WTC11 (cell line): ENCODE data around the gene RNASE7. TPM values are rescaled to one million over a fixed set of nuclear protein-coding genes. Genes with fewer than 3 reads are reported as not detected.

Experiments used
- ATAC-seq: fragments of 200-7000 bp; cut with Tn5 transposase; 2 replicates; pipeline ENCODE4 v1.10.0; 2021; ENCODE audit warnings: mild to moderate bottlenecking, moderate library complexity
- CTCF ChIA-PET: fragments of 300-600 bp; sonication (Branson Sonifier 250); formaldehyde crosslinking; loops from one replicate; lab custom pipeline; 2021; ENCODE audit warnings: antibody characterized with exemption; lab: Charles Lee
- POLR2A ChIA-PET: fragments of 350-600 bp; sonication (Branson Sonifier 250); formaldehyde crosslinking; loops from one replicate; lab custom pipeline; 2021; ENCODE audit warnings: antibody characterized with exemption; lab: Charles Lee
- DNase-seq: peaks from one replicate; pipeline ENCODE4 v3.0.0; 2021; ENCODE audit warnings: low spot score
- H3K27ac Mint-ChIP-seq: 2 replicates; pipeline ENCODE4 v1.8.0; 2021; ENCODE audit warnings: mixed read lengths
- H3K27me3 Mint-ChIP-seq: 2 replicates; pipeline ENCODE4 v1.8.0; 2021; ENCODE audit warnings: low read depth, mild to moderate bottlenecking, moderate library complexity, mixed read lengths
- H3K36me3 Mint-ChIP-seq: 2 replicates; pipeline ENCODE4 v1.8.0; 2021; ENCODE audit warnings: mixed read lengths
- H3K4me1 Mint-ChIP-seq: 2 replicates; pipeline ENCODE4 v1.8.0; 2022; ENCODE audit warnings: mixed read lengths
- H3K4me3 Mint-ChIP-seq: 2 replicates; pipeline ENCODE4 v1.8.0; 2021; ENCODE audit warnings: mild to moderate bottlenecking, moderate library complexity, mixed read lengths
- H3K9me3 Mint-ChIP-seq: 2 replicates; pipeline ENCODE4 v1.8.0; 2021; ENCODE audit warnings: mixed read lengths
- ARID4B ChIP-seq: sonication (generic); formaldehyde crosslinking; IDR thresholded peaks from 2 replicates; pipeline ENCODE4 v1.8.0; 2023; ENCODE audit warnings: missing genetic modification reagents, mild to moderate bottlenecking, borderline replicate concordance
- ATF6 ChIP-seq: sonication (generic); formaldehyde crosslinking; IDR thresholded peaks from 2 replicates; pipeline ENCODE4 v1.8.1; 2023; ENCODE audit warnings: mild to moderate bottlenecking, missing genetic modification reagents
- E2F1 ChIP-seq: sonication (generic); formaldehyde crosslinking; IDR thresholded peaks from 2 replicates; pipeline ENCODE4 v1.8.0; 2022; ENCODE audit warnings: mild to moderate bottlenecking, missing genetic modification reagents
- E2F5 ChIP-seq: sonication (generic); formaldehyde crosslinking; IDR thresholded peaks from 2 replicates; pipeline ENCODE4 v1.8.1; 2022; ENCODE audit warnings: mild to moderate bottlenecking, moderate library complexity, missing genetic modification reagents
- FOXP1 ChIP-seq: sonication (generic); formaldehyde crosslinking; IDR thresholded peaks from 2 replicates; pipeline ENCODE4 v1.8.0; 2022; ENCODE audit warnings: missing genetic modification reagents, mild to moderate bottlenecking, moderate library complexity, borderline replicate concordance
- KAT7 ChIP-seq: sonication (generic); formaldehyde crosslinking; IDR thresholded peaks from 2 replicates; pipeline ENCODE4 v1.8.1; 2023; ENCODE audit warnings: missing genetic modification reagents, mild to moderate bottlenecking, borderline replicate concordance
- MLX ChIP-seq: sonication (generic); formaldehyde crosslinking; IDR thresholded peaks from 2 replicates; pipeline ENCODE4 v1.8.1; 2023; ENCODE audit warnings: mild to moderate bottlenecking, missing genetic modification reagents, moderate library complexity
- NFATC4 ChIP-seq: fragments of 250-450 bp; sonication (Bioruptor Pico); IDR thresholded peaks from 2 replicates; pipeline ENCODE4 v1.9.0; 2021; ENCODE audit warnings: mild to moderate bottlenecking
- NFE2L1 ChIP-seq: sonication (generic); formaldehyde crosslinking; IDR thresholded peaks from 2 replicates; pipeline ENCODE4 v1.8.1; 2023; ENCODE audit warnings: missing genetic modification reagents
- RELA ChIP-seq: sonication (generic); formaldehyde crosslinking; IDR thresholded peaks from 2 replicates; pipeline ENCODE4 v1.8.1; 2022; ENCODE audit warnings: missing genetic modification reagents, mild to moderate bottlenecking, borderline replicate concordance
- SMAD3 ChIP-seq: sonication (generic); formaldehyde crosslinking; IDR thresholded peaks from 2 replicates; pipeline ENCODE4 v1.8.0; 2022; ENCODE audit warnings: missing genetic modification reagents, mild to moderate bottlenecking, borderline replicate concordance
- SP1 ChIP-seq: sonication (generic); formaldehyde crosslinking; conservative IDR thresholded peaks from 2 replicates; pipeline ENCODE4 v1.8.1; 2022; ENCODE audit warnings: missing genetic modification reagents
- STAT6 ChIP-seq: sonication (generic); formaldehyde crosslinking; conservative IDR thresholded peaks from 2 replicates; pipeline ENCODE4 v1.8.1; 2023; ENCODE audit warnings: mild to moderate bottlenecking, low read depth, missing genetic modification reagents, moderate library complexity
- TP53 ChIP-seq: sonication (generic); formaldehyde crosslinking; IDR thresholded peaks from 2 replicates; pipeline ENCODE4 v1.8.1; 2023; ENCODE audit warnings: mild to moderate bottlenecking, missing genetic modification reagents
- ZBTB21 ChIP-seq: sonication (generic); formaldehyde crosslinking; IDR thresholded peaks from 2 replicates; pipeline ENCODE4 v1.8.1; 2023; ENCODE audit warnings: mild to moderate bottlenecking, missing genetic modification reagents, borderline replicate concordance
- ZNF121 ChIP-seq: sonication (generic); formaldehyde crosslinking; IDR thresholded peaks from 2 replicates; pipeline ENCODE4 v1.8.0; 2023; ENCODE audit warnings: missing genetic modification reagents
- ZNF317 ChIP-seq: sonication (generic); formaldehyde crosslinking; IDR thresholded peaks from 2 replicates; pipeline ENCODE4 v1.8.1; 2023; ENCODE audit warnings: low read depth, mild to moderate bottlenecking, moderate library complexity, missing genetic modification reagents, borderline replicate concordance
- ZNF416 ChIP-seq: fragments of 250-450 bp; sonication (Bioruptor Pico); IDR thresholded peaks from 2 replicates; pipeline ENCODE4 v1.9.0; 2021; ENCODE audit warnings: mild to moderate bottlenecking, inconsistent platforms
- total RNA-seq: library from RNA; stranded (reverse); gene quantifications from 3 replicates; pipeline ENCODE4 v1.2.3, GENCODE V29; 2021
- TF ChIP-seq, protein P1 (sequence below): sonication (generic); formaldehyde crosslinking; IDR thresholded peaks from 2 replicates; pipeline ENCODE4 v1.8.1; 2022; ENCODE audit warnings: low read depth, missing genetic modification reagents, borderline replicate concordance
- TF ChIP-seq, protein P2 (sequence below): sonication (generic); formaldehyde crosslinking; IDR thresholded peaks from 2 replicates; pipeline ENCODE4 v1.8.0; 2022; ENCODE audit warnings: mild to moderate bottlenecking, missing genetic modification reagents

Gene RNASE7
- total RNA-seq, 1 experiment from 2014 or later = not detected

GRCh38 chr14:21032326-21033132, 9.6 kb upstream of the RNASE7 start:
- ATAC-seq = no peak
- CTCF ChIA-PET = interaction anchor here (1.6 to 12.2 kb wide), 3 partner anchors 7 to 18 kb away, joined by 7 to 104 read pairs (median 9); no protein-coding TSS in a partner anchor

More at GRCh38 chr14:21032326-21033132, 9.6 kb upstream of the RNASE7 start:
- POLR2A ChIA-PET = interaction anchor here (1.4 kb wide), 1 partner anchor 9 kb away, joined by 4 read pairs; no protein-coding TSS in a partner anchor
- H3K36me3 Mint-ChIP-seq = no peaks in the 10 kb centered on the region
- H3K4me3 Mint-ChIP-seq = no peak overlapping the region
- TF ChIP-seq ZNF317 (CRISPR knock-in tag) (no peak), NFE2L1 (CRISPR knock-in tag) (no peak), STAT6 (CRISPR knock-in tag) (no peak), FOXP1 (CRISPR knock-in tag) (no peak), RELA (CRISPR knock-in tag) (no peak), NFATC4 (CRISPR knock-in tag) (no peak), E2F1 (CRISPR knock-in tag) (no peak), E2F5 (CRISPR knock-in tag) (no peak), ZNF416 (CRISPR knock-in tag) (no peak), TP53 (CRISPR knock-in tag) (no peak), ARID4B (CRISPR knock-in tag) (no peak), MLX (no peak), SP1 (CRISPR knock-in tag) (no peak), KAT7 (CRISPR knock-in tag) (no peak), ZBTB21 (CRISPR knock-in tag) (no peak), ZNF121 (no peak), ATF6 (no peak), SMAD3 (CRISPR knock-in tag) (no peak)
- TF ChIP-seq, protein P1, sequence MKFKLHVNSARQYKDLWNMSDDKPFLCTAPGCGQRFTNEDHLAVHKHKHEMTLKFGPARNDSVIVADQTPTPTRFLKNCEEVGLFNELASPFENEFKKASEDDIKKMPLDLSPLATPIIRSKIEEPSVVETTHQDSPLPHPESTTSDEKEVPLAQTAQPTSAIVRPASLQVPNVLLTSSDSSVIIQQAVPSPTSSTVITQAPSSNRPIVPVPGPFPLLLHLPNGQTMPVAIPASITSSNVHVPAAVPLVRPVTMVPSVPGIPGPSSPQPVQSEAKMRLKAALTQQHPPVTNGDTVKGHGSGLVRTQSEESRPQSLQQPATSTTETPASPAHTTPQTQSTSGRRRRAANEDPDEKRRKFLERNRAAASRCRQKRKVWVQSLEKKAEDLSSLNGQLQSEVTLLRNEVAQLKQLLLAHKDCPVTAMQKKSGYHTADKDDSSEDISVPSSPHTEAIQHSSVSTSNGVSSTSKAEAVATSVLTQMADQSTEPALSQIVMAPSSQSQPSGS (CRISPR knock-in tag) = no peak
- TF ChIP-seq, protein P2, sequence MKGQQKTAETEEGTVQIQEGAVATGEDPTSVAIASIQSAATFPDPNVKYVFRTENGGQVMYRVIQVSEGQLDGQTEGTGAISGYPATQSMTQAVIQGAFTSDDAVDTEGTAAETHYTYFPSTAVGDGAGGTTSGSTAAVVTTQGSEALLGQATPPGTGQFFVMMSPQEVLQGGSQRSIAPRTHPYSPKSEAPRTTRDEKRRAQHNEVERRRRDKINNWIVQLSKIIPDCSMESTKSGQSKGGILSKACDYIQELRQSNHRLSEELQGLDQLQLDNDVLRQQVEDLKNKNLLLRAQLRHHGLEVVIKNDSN (CRISPR knock-in tag) = no peak
- peaks cover under 1% of the 10 kb centered on the region; the same call in 1 of the 2 replicates for H3K4me1 Mint-ChIP-seq
- no peaks in the 10 kb centered on the region for H3K9me3 Mint-ChIP-seq
- DNase-seq = no peak
- no peak overlapping the region for H3K27ac Mint-ChIP-seq
- H3K27me3 Mint-ChIP-seq = peaks cover 8% of the 10 kb centered on the region
